Raji (cell line): ENCODE measurements around the gene WIPI1.

Experiments used
- POLR2A ChIP-seq: IDR thresholded peaks from 2 replicates; pipeline ENCODE4 v1.6.1; 2011; ENCODE audit warnings: low read depth, low read length, control low read depth; ENCODE audit not compliant: insufficient read depth

The WIPI1 gene, protein sequence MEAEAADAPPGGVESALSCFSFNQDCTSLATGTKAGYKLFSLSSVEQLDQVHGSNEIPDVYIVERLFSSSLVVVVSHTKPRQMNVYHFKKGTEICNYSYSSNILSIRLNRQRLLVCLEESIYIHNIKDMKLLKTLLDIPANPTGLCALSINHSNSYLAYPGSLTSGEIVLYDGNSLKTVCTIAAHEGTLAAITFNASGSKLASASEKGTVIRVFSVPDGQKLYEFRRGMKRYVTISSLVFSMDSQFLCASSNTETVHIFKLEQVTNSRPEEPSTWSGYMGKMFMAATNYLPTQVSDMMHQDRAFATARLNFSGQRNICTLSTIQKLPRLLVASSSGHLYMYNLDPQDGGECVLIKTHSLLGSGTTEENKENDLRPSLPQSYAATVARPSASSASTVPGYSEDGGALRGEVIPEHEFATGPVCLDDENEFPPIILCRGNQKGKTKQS

DNA sequence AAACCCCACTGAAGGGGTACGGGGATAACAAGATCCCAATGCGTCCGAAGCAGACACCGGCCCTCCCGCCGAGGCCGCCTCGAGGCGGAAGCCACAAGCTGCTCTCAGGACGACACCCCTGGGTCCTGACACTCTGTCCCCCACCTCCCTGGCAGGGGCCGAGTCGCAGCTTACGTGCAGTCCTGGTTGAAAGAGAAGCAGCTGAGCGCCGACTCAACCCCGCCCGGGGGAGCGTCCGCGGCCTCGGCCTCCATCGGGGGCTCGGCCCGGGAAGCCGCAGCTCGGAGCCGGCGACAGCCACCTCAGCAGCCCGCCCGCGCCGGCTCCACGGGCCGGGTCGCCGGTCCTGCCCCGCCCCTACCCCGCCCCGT lies at the start of gene WIPI1:
WIPI1 (minus strand) TSS at position 329 of the 371 bp plus-strand sequence; CDS start at position 254, 75 bp downstream.
- no peak for TF ChIP-seq POLR2A

DNA sequence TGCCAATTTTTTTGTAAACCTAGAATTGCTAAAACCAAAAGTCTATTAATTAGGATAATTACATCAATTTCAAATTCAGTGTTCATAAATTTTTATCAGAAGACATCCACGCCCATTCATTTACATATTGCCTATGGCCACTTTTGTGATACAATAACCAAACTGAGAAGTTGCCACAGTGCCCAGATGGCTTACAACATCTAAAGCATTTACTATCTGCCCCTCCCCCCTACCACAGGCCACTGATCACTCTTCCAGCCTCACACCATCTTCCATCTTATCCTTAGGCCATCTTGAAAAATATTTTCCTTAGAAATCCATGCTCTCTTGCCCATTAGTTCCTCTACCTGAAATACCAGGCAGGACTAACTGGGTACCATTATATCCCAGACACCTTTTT lies 48.7 kb upstream of the WIPI1 start:
- no peak for TF ChIP-seq POLR2A

GRCh38 chr17:68501074-68501473 lies 43.8 kb upstream of the WIPI1 start:
- no peak for TF ChIP-seq POLR2A

DNA sequence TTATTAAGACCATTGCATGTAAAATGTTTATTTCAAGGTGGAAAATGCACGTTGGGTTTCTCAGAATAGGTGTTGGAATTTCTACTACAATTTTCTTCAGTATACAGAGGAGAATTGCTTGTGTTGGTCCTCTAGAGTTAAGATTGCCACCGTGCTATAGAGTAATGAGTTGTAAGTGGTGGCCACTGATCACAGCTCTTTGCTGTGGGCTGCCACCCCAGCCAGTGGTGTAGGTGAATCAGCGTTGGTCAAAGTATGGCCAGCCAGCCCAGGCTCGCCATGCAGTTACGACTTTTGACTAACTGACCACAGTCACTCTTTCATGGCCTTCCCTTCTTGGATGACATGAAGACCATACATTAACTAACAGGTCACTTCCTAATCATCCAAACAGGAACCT lies 42.3 kb upstream of the WIPI1 start:
- TF ChIP-seq POLR2A, result no peak

DNA sequence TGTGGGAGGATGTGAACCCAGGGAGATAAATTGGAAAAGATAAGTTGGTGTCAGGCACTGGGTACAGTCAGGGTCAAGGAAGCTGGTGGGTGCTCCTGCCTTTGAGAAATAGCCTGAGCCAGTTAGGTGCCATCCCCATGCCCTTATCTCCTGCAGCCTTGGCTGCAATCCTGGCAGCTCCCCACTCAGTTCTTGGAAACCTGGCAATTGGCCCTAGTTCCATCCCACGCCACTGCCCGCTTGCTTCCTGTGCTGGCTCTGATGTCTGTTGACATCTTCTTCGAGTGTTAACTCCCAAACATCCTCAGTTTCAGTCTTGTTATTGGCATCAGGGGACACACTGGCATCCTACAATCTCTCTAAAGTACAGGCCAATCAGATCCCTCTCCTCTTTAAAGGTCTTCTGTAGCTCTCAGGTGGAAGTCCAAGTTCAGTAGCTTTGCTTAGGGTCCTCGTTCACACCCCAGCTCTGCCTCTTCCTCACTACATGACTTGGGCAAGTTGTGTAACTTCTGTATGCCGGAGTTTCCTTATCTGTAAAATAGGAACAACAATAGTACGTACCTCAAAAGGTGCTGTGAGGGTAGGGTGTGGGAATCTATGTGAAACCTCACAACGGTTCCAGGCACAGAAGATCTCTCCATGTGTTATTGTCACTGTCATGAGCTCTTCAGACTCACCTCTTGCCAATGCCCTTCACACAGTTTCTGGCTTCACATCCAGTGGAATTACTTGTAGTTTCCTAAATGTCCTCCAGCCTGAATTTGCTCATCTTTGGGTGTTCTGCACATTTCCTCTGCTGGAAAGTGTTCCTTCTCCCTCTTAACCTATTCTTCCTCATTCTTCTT lies 41.4 kb upstream of the WIPI1 start:
- 0 out of 2 replicates have a peak, but pooled peaks have one; percentile 9 for TF ChIP-seq POLR2A

DNA sequence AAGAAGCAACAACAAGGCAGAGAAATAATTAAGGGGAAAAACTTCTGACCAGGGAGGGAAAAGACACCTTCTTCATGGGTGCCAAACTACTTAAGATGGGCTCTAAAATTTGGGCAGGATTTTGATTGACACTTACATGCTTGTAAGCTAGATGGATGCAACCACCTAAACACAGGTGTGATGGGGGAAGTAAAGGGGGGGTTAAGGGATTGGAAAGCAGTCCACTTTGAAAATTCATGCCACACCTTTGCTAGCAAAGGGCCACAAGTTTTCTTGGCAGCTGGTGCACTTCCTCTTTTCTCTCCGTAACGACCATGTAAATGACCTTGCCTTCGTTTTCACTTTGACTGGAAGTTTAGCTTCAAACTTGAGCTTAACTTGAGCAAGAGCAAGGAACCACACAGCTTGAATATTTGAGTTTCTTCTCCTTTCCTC lies 40.6 kb upstream of the WIPI1 start:
- TF ChIP-seq POLR2A, result peak; percentile 36; the same call in 1 of the 2 replicates

DNA sequence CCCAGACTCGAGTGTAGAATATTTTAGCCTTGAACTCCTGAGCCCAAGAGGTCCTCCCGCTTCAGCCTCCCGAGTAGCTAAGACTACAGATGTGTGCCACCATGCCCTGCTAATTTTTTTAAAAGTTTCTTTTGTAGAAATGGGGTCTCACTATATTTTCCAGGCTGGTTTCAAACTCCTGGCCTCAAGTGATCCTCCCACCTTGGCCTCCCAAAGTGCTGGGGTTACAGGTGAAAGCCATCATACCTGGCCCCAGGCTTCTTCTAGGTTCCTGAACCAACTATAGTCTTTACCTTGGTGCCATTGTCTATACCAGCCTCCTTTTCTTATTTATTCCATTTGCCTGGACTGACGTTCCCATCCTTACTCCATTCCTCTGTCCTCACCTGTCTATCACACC lies 37.8 kb upstream of the WIPI1 start:
- TF ChIP-seq POLR2A, result no peak

DNA sequence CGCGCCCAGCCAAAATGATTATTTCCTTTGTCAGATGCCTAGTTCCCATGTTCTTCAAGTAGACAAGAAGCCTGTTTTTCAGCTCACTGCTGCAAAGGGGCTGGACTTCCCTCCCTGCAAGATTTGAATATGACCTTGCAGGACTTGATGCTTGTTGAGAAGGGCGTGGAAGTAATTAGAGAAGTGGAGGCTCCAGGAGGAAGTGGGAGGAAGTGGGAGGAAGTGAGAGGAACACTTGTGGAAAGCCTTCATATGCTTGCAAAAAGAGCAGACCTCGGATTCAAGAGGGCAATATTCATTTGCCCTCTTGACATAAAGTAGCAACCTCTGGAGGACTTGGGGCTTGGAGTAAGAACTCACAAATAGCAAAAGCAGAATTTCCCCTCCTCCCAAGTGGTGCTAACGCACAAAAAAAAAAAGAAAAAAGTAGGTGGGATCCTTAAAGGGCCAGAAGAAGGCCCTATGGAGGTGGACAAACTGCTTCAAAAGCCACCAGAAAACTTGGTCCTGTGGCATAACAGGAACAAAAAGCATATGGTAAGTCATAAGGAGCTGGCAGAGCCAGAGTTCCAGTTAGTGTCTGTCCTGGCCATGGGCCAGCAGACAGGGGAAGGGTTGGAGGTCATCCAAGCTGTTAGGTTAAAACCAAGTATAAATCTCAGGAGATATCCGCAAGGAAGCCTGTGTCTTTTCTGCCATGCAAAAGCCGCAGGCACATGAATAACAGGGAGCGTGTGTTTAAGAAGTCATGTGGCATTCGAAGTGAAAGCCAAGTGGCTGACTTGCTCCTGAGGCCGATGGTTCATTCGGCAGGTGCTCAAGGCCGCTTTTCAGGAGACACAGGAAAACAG lies 34.3 kb upstream of the WIPI1 start:
- peak; percentile 30; the same call in 1 of the 2 replicates for TF ChIP-seq POLR2A

GRCh38 chr17:68489919-68490318 lies 32.6 kb upstream of the WIPI1 start:
- no peak for TF ChIP-seq POLR2A

- TF ChIP-seq POLR2A, result no peak
Observed at GRCh38 chr17:68484458-68484857, 27.2 kb upstream of the WIPI1 start.

DNA sequence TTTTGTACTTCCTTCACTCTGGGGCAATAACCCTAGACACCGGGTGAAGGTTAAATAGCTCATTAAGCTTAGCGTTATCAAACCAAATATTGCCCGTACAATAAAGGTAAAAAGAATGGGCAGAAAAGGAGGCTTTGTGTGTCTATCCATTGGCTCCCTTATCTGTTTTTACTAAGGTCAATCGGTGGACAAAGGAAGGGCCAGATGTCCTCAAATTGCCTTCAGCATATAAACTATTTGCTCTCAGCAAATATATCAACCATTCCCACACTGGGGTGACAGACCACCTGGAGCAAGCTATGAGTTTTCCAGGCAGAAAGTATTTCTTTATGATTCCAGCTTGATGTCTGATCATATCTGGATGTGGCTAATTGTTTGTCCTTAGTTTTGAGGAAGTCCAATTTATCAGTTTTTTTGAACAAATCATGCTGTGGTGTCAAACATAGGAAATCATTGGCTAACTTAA lies 25.3 kb upstream of the WIPI1 start:
- TF ChIP-seq POLR2A, result no peak

DNA sequence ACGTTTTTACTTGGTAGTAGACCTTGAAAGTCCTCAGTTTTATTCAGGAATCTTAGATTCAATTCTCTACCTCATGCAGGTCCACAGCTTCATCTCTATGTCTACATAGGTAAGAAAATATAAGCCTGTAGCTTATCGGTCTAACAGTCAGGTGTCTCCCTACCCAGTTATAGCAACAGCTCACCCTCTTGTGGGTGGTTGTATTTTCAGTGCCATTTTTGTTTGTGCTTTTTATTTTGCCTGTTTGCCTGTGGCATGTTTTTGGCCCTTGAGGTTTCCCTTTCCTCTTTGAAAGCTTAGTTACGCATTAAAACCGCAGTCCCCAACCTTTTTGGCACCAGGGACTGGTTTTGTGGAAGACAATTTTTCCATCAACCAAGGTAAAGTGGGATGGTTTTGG lies 23.6 kb upstream of the WIPI1 start:
- TF ChIP-seq POLR2A, result no peak

GRCh38 chr17:68470961-68471360 lies 13.7 kb upstream of the WIPI1 start:
- TF ChIP-seq POLR2A, result no peak

DNA sequence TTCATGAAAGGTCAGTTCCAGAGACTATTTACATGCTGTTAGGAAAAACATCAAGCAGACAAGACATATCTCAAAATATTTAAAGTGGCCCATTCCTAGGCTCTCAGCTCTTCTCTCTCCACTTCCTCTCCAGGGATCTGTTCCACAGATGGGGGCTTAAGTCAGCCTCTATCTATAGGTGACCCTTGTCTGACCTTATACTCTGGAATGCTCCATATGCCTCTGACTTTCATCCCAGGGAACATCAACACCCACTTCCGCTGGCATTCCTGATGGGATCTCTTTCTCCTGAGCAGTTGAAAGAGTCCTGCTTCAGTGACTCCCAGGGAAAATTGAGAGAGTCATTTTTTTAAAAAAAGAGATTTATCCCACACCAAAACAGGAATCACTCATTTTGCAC lies 11.5 kb upstream of the WIPI1 start:
- TF ChIP-seq POLR2A, result no peak

- TF ChIP-seq POLR2A, result no peak
Observed at GRCh38 chr17:68468334-68468733, 11.0 kb upstream of the WIPI1 start.
